GM20000 (cell line): ENCODE results near the gene ADRA2C.

Source experiments
- DNase-seq: peaks from one replicate; pipeline ENCODE4 v3.0.0; 2012; ENCODE audit warnings: low spot score
- CTCF ChIP-seq: IDR thresholded peaks from 2 replicates; pipeline ENCODE4 v1.5.1; 2012; ENCODE audit warnings: mild to moderate bottlenecking, control low read depth; ENCODE audit errors: extremely low read depth, missing control alignments

The ADRA2C gene

GRCh38 chr4:3760841-3761240 lies 5.3 kb upstream of the ADRA2C start:
- DNase-seq: no peak
- TF ChIP-seq CTCF: no peak

- DNase-seq: no peak
- TF ChIP-seq CTCF: no peak
These were observed 3.9 kb upstream of the ADRA2C start for GRCh38 chr4:3762264-3762663.

- DNase-seq: no peak
- TF ChIP-seq CTCF: no peak
These were observed 3.2 kb upstream of the ADRA2C start for GRCh38 chr4:3762753-3763549.

- peak; percentile 63 for DNase-seq
- no peak for TF ChIP-seq CTCF
These were observed 732 bp upstream of the ADRA2C start for GRCh38 chr4:3765271-3766035.

GRCh38 chr4:3766785-3767569 lies 792 bp downstream of the ADRA2C start:
- peak; percentile 51 for DNase-seq
- no peak for TF ChIP-seq CTCF

GRCh38 chr4:3767570-3768288 lies 1.5 kb downstream of the ADRA2C start:
- DNase-seq: no peak
- TF ChIP-seq CTCF: peak; percentile 17
